ENCODE data around the gene UIMC1. TPM values are rescaled to one million over a fixed set of nuclear protein-coding genes. Genes with fewer than 3 reads are reported as not detected.

Gene UIMC1
- total and polyA plus RNA-seq, 12 donors, result 11.2 to 58.1 (median 35.9) TPM

GRCh38 chr5:176866707-176867310 is 139.8 kb downstream of the UIMC1 start:
- DNase-seq, result peak in 1 of 7 donors; percentile 76
- H3K9me3 ChIP-seq (replicated peaks in 1 of 3), result no peaks in the 10 kb centered on the region
- no peak overlapping the region for H3K4me3 ChIP-seq
- TF ChIP-seq CTCF (IDR thresholded peaks at IDR 0.05), result no peak
- TF ChIP-seq POLR2A (IDR thresholded peaks at IDR 0.05), result no peak
- peaks cover 3% of the 10 kb centered on the region for H3K27me3 ChIP-seq
- no peaks in the 10 kb centered on the region for H3K36me3 ChIP-seq (replicated peaks in 1 of 2)
- H3K4me1 ChIP-seq (replicated peaks in 1 of 2), result no peaks in the 10 kb centered on the region
- WGBS, 4 donors, result 39 to 45% (median 44%) methylated on average over 11 to 16 of the region's 16 CpGs
- peak overlapping the region in 1 of 5 donors; percentile 65 for H3K27ac ChIP-seq
- intact Hi-C loops (cut with DNase I), result no loop called here

- H3K4me3 ChIP-seq, result no peak overlapping the region
- H3K36me3 ChIP-seq (replicated peaks in 1 of 2), result no peaks in the 10 kb centered on the region
- DNase-seq, result no peak
- H3K4me1 ChIP-seq (replicated peaks in 1 of 2), result no peaks in the 10 kb centered on the region
- WGBS, 4 donors, result 69 to 84% (median 82%) methylated on average over 4 to 7 of the region's 7 CpGs
- peaks cover 8% of the 10 kb centered on the region for H3K27me3 ChIP-seq
- peak overlapping the region in 1 of 5 donors; percentile 65 for H3K27ac ChIP-seq
- no peaks in the 10 kb centered on the region for H3K9me3 ChIP-seq (replicated peaks in 1 of 3)
- intact Hi-C loops (cut with DNase I), result no loop called here
- no peak for TF ChIP-seq POLR2A (IDR thresholded peaks at IDR 0.05)
- TF ChIP-seq CTCF (IDR thresholded peaks at IDR 0.05), result no peak
Measured at GRCh38 chr5:176865964-176866363, 140.6 kb downstream of the UIMC1 start.

- H3K27me3 ChIP-seq, result peaks cover 9% of the 10 kb centered on the region
- no peak for DNase-seq
- intact Hi-C loops (cut with DNase I), result no loop called here
- no peaks in the 10 kb centered on the region for H3K9me3 ChIP-seq (replicated peaks in 1 of 3)
- H3K4me1 ChIP-seq (replicated peaks in 1 of 2), result no peaks in the 10 kb centered on the region
- no peaks in the 10 kb centered on the region for H3K36me3 ChIP-seq (replicated peaks in 1 of 2)
- WGBS, 4 donors, result 80 to 90% (median 83%) methylated on average over 5 to 8 of the region's 8 CpGs
- TF ChIP-seq POLR2A (IDR thresholded peaks at IDR 0.05) (no peak), CTCF (IDR thresholded peaks at IDR 0.05) (no peak)
- H3K27ac ChIP-seq, result no peak overlapping the region
- H3K4me3 ChIP-seq, result no peak overlapping the region
Measured at GRCh38 chr5:176864755-176865154, 141.8 kb downstream of the UIMC1 start.

- no peak for DNase-seq
- WGBS, 4 donors, result 58 to 80% (median 66%) methylated on average over 1 to 5 of the region's 5 CpGs
- no peaks in the 10 kb centered on the region for H3K4me1 ChIP-seq (replicated peaks in 1 of 2)
- H3K9me3 ChIP-seq (replicated peaks in 1 of 3), result no peaks in the 10 kb centered on the region
- peaks cover 9% of the 10 kb centered on the region for H3K27me3 ChIP-seq
- H3K4me3 ChIP-seq, result no peak overlapping the region
- no peak overlapping the region for H3K27ac ChIP-seq
- TF ChIP-seq POLR2A (IDR thresholded peaks at IDR 0.05) (no peak), CTCF (IDR thresholded peaks at IDR 0.05) (no peak)
- intact Hi-C loops (cut with DNase I), result no loop called here
- H3K36me3 ChIP-seq (replicated peaks in 1 of 2), result no peaks in the 10 kb centered on the region
Measured at GRCh38 chr5:176863765-176864098, 142.8 kb downstream of the UIMC1 start.

Measured in adrenal gland (tissue), 12 donors.